OCI-M1 (cell line): ENCODE measurements around the gene RMC1.
A peak's percentile ranks its signal among the peaks of the same experiment; 100 is the strongest.
"Not testable (repeated sequence)": the region's sequence is repeated elsewhere in the genome, so short reads cannot be mapped to it uniquely, and the experiment has no call there.

Experiments
- DNase-seq: peaks from one replicate; lab custom pipeline; 2025; lab: John Stamatoyannopoulos, UW

RMC1 gene

GRCh38 chr18:23563377-23564043 is 60.2 kb downstream of the RMC1 start:
- DNase-seq, result no peak

- DNase-seq, result no peak
Observed at GRCh38 chr18:23565916-23566547, 62.7 kb downstream of the RMC1 start.

- DNase-seq, result no peak
Observed at GRCh38 chr18:23567671-23568070, 64.4 kb downstream of the RMC1 start.

GRCh38 chr18:23568281-23569138 is 65.2 kb downstream of the RMC1 start:
- DNase-seq, result no peak

- no peak for DNase-seq
Observed at GRCh38 chr18:23569299-23570063, 66.2 kb downstream of the RMC1 start.

- no peak for DNase-seq
Observed at GRCh38 chr18:23570912-23571504, 67.7 kb downstream of the RMC1 start.

GRCh38 chr18:23572012-23572411 is 68.7 kb downstream of the RMC1 start:
- no peak for DNase-seq

GRCh38 chr18:23572570-23572969 is 69.3 kb downstream of the RMC1 start:
- DNase-seq, result no peak

GRCh38 chr18:23573020-23573419 is 69.7 kb downstream of the RMC1 start:
- no peak for DNase-seq

GRCh38 chr18:23573626-23574431 is 70.5 kb downstream of the RMC1 start:
- DNase-seq, result no peak

GRCh38 chr18:23574611-23575308 is 71.4 kb downstream of the RMC1 start:
- no peak for DNase-seq

GRCh38 chr18:23575309-23575651 is 72.0 kb downstream of the RMC1 start:
- DNase-seq, result no peak

GRCh38 chr18:23577521-23577920 is 74.2 kb downstream of the RMC1 start:
- not testable (repeated sequence) for DNase-seq

- no peak for DNase-seq
Observed at GRCh38 chr18:23578067-23578701, 74.9 kb downstream of the RMC1 start.

GRCh38 chr18:23578891-23579653 is 75.8 kb downstream of the RMC1 start:
- peak; percentile 76 for DNase-seq

GRCh38 chr18:23580677-23581367 is 77.5 kb downstream of the RMC1 start:
- no peak for DNase-seq
